Measurements from ENCODE around the gene E2F2.

Gene E2F2, protein sequence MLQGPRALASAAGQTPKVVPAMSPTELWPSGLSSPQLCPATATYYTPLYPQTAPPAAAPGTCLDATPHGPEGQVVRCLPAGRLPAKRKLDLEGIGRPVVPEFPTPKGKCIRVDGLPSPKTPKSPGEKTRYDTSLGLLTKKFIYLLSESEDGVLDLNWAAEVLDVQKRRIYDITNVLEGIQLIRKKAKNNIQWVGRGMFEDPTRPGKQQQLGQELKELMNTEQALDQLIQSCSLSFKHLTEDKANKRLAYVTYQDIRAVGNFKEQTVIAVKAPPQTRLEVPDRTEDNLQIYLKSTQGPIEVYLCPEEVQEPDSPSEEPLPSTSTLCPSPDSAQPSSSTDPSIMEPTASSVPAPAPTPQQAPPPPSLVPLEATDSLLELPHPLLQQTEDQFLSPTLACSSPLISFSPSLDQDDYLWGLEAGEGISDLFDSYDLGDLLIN

DNA sequence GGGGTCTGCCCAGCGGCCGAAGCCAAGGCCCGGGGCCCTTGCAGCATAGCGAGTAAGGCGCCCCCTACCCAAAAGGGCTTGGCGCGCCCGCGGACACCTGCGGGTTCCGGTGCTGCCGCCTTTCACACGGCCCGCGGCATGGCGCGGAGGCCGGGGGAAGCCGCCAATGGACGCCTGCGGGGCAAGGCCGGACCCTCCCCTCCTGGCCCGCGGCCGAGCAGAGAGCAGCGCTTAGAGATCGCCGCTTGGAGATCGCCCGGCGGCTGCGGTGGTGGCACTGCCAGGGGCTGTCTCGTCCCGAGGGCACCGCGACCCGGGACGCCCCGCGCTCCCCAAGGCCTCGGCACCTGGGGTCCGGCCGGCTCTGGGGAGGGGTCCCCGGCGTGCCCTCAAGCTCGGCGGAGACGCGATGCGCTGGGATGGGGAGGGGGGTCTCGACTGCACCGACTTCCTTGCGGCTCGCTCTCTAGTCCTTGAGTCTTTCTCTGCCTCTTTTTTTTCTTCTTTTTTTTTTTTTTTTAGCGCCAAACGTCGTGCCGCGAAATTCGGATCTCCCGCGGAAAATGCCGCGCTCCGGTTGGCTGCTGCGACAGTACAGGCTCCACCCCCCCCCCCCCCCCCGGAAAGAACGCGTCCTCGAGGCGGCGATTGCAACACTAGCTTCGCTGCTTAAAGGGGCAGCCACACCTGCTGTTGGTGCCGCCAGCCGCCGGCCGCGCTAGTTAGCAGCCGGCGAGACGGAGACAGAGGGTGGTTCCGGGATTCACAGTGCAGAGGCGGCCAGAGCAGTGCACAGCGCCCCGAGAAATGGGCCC is at the start of gene E2F2:
Gene E2F2 (minus strand): TSS at position 487 of the 815 bp plus-strand sequence. CDS start 440 bp downstream, at position 47.
- DNase-seq (ENCODE audit: low spot score): peak; percentile 88

DNA sequence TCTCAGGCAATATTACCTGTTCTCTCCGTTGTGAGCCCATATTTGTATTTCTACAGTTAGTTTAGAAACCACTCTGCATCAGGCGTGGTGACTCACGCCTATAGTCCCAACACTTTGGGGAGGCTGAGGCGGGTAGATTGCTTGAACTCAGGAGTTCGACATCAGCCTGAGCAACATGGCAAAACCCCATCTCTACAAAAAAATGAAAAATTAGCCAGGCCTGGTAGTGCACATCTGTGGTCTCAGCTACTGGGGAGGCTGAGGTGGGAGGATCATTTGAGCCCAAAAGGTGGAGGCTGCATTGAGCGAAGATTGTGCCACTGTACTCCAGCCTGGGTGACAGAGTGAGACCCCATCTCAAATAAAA is 47.9 kb upstream of the E2F2 start:
- no peak for DNase-seq (ENCODE audit: low spot score)

DNA sequence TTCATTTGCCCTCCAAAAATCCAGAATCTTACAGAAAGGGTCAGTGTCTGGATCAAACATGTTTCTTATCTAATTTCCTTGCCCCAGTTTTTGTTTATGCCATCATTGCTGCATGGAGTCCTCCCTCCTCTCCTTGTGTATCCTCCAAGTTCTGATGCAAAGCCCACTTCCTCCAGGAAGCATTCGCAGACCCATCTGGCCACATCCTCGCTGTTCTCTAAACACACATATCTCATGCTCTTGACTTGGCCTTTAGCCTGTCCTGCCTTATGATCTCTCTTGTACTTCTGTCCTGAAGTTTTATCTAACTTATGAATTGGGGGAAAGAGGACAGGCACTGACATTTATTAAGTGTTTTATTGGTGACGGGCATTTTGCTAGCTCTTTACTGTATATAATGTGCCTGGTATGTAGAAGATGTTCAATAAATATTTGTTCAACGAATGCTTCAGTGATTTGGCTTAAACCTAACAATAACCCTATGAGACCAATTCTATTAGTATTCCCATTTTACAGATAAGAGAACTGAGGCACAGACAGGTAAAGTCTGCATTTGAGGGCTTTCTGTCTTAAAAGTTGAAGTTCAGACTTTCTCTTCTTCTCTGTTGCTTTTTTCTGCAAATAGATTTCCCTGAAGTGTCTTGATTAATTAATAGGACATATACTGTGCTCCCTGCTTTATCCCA is 47.4 kb upstream of the E2F2 start:
- DNase-seq (ENCODE audit: low spot score): no peak

DNA sequence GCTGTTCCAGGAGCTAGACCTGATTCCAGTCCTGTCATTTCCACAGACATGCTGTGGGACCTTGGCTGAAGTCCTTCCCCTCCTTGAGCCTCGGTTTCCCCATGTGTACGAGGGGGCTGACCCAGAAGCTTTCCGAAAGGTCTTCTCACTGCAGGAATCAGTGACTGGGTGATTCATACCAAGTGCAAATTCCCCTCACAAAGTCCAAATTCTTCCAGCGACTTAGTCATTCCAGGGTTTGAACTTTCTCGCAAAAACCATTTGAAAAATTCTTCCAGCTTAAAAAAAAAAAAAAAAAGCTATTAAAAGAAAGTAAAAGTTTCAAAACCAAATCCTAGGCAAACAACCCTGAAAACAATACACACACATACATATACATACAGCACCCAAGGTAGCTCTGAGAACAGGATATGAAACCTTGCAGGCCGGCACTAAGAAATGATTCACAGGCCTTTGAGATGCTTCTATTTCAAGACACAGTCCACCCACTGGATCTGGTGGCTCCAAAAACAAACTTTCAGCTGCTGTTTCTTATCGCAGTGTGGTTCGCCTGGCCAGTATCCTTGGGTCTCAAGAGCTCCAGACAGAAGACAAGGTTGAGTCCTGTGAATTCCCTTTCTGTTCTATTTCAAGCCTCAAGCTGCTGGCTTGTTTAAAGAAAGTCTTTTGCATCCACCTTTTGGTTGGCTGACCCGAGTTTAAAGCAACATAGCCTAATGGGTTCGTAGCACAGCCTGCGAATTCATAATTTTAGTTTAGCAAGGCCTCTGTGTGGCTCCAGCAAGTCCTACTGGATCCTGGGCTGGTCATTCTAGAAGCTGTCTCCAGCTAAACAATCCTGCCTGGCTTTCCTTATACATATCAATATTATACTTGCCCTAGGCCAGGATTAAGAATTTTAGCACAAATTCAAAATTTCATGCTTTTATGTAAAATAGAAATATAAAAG is 46.3 kb upstream of the E2F2 start:
- DNase-seq (ENCODE audit: low spot score): no peak

DNA sequence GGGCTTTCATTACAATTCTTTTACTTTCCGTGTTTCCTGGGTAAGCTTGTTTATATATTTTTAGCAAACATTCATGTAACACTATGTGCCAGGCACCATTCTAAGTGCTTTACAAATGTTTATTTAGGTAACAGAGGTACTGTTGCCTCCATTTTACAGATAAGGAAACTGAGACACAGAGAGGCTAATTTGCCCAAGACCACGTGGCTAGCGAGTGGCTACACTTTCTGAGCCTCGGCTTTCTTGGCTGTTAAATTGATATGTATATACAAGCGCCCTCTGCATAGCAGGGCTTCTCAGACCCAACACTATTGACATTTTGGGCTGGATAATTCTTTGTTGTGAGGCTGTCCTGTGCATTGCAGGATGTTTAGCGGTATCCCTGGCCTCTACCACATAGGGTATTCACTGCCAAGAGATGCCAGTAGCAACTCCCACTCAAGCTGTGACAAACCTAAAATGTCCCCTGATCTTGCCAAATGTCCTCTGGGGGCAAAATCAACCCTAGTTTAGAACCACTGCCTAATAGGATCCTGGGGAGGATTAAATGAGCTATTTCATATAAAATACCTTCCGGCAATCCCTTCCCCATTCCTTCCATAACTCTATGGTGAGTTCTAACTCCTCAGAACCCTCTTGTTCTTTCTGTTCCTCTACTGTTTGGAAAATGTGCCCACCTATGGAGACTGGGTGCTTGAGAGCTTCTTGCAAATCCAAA is 45.5 kb upstream of the E2F2 start:
- DNase-seq (ENCODE audit: low spot score): no peak

DNA sequence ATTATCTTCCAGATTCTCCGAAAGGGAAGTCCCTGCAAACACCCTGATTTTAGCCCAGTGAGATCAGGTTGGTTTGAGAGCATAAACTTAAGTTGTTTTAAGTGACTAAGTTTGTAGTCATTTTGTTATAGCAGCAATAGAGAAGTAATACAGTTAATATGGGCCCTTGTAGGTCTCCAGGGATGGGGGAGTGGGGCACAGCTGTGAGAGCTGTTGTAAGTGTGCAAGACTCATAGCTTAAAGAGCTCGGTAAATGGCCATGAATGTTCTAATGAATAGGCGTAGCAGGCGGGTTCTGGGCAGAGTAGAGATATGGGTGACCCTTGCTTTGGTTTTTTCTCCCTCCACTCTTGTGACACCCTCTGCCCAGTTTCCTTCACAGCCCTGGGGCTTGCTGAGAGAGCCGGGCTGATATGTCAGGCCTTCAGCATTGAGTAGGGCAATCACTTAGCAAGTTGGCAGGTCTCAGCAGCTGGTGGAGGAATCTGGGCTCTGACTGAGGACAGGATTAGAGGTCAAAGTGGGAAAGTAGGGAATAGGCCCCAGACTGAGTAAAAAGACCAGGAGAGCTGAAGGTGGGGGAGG is 44.3 kb upstream of the E2F2 start:
- DNase-seq (ENCODE audit: low spot score): no peak

DNA sequence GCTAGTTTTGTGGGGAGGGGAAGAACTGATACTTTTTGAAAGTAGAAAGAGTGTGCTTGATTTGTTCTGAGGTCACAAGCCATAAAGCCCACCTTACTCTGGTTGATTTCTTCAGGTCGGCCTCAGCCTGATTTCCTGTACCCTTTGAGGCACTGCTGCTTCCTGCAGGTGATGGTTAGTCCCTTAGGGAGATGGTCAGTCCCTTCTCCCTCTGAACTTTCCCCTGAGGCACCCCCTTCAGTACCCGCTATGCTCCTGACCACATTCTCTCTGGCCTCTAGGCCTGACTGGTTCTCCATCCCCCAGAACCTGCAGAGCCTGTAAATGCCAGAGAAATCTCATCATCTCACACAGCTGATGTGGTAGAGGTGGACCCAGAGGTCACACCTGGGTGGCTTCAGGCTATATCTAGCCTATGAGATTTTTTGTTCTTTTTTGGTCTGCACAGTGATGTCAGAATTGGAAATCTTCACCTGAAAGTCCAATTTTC is 43.3 kb upstream of the E2F2 start:
- no peak for DNase-seq (ENCODE audit: low spot score)

DNA sequence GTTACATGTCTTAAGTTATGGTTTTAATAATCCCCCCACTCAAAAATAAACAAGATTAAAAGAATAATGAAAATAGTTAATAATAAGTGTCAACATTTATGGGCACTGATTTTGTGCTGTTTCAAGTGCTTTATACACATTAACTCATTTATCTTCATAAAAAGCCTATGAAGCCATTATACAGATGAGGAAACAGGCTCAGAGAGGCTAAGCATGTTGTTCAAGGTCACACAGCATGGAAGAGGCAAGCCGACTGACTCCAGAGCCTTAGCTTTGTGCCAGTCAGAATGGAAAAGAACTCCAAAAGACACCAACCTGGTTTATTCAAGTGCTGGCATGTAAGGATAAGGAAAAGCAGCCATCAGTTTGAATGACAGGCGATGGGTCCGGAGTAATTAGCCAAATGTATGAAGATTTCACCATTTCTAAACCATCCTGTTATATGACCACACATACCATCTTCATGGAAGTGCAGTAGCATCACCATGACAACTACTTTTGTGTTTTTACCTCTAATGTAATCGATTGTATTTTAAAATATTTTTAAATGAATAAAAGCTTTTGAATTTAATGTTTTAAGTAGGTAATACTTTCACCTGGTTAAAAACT is 42.6 kb upstream of the E2F2 start:
- no peak for DNase-seq (ENCODE audit: low spot score)

DNA sequence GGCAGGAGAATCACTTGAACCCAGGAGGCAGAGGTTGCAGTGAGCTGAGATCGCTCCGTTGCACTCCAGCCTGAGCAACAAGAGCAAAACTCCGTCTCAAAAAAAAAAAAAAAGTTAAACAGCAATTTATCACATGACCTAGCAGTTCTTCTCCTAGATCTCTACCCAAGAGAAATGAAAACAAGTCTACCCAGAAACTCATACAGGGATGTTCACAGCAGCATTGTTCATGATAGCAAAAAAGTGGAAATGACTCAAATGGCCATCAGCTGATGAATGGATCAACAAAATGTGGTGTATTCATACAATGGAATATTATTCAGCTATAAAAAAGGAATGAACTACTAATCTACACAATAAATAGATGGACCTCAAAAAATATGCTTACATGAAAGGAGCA is 40.4 kb upstream of the E2F2 start:
- no peak for DNase-seq (ENCODE audit: low spot score)

DNA sequence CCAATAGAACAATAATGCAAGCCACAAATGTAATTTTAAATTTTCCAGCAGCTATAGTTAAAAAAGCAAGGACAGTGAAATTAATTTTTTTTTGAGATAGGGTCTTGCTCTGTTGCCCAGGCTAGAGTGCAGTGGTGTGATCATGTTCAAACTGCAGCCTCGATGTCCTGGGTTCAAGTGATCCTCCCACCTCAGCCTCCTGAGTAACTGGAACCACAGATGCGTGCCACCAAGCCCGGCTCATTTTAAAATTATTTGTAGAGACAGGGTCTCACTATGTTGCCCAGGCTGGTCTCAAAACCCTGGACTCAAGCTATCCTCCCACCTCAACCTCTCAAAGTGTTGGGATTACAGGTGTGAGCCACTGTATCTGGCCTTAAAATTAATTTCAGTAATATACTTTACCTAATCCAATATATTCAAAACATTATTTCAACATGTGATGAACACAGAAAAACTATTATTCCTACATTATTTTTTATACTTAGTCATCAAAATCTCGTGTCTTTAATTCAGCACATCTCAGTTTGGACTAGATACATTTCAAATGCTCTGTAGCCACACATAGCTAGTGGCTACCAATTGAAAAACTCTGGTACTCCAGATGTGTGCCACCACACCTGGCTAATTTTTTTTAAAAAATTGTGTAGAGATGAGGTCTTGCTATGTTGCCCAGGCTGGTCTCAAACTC is 39.1 kb upstream of the E2F2 start:
- no peak for DNase-seq (ENCODE audit: low spot score)

DNA sequence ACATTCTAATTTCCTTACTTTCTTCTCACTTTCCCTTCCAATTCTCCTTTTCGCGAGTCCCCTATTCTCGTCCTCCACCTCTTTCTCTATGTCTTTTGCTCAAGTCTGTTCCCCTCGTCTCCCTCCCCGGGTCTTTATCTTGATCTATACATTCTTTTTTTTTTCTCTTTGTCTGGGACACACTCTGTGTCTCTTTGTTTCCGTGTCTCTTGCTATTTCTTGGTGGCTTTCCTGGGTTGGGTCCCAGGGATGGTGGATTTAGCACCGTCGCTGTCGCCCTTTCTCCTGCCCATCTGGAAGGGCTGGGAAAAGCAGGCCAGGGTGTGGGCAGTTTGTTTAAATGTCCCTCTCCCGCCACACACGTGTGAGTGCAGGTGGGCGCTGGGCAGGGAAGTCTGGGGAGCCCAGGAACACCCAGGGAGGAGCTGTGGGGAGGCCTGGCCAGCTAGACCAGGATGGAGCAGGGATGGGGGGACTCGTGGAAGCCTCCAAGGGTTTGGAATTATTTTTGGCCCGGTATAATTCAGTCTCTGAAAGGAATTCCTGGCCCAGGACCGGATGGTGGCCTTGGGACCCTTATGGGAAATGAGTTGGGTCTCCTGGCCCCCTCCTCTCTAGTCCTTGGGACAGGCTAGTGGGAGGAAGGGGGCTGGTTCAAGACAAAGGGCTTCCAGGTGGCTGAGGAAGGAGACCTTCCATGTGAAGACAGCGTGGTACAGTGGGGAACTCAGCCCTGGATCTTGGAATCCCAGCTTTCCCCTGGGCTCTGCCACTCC is 37.8 kb upstream of the E2F2 start:
- no peak for DNase-seq (ENCODE audit: low spot score)

DNA sequence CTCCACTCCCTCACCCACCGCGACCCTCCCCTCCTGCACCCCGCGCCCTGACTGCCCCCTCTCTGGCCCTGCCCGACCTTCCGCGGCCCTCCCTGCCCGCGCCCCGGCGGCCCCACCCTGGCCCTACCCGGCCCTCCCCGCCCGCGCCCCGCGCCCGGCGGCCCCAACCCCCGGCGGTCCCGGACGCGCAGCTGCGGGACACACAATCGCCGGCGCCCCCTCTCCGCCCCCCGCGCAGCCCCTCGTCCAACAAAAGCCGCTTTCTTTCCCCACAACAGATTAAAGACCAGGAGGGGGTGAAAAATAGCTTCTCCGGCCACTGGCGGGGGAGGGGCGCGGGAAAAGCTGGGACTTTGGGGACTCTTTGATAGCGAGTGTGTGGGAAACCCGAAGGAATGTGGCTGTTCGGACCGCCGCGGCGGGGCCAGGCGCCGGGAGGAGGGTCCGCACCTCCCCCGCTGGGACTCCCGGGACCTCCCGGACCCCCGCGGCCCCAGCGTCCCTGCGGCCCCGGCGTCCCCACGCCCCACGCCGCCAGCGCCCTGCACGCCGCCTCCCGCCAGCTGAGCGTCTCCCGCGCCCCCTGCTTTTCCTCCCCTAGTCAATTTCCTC is 37.1 kb upstream of the E2F2 start:
- DNase-seq (ENCODE audit: low spot score): no peak

DNA sequence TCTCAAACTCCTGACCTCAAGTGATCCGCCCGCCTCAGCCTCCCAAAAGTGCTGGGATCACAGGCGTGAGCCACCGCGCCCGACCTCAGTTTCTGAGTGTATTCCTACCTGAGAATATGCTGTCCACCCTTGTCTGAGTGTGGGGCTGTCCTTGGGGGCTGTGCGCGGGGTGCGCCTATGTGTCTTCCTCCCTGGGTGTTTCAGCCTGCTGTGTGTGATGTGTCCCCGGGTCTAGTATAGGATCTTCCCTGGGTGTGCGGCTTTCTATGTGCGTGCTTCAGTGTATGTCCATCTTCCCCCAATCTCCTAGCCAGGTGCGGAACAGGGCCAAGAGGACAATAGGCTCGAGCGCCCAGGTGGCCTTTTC is 36.6 kb upstream of the E2F2 start:
- DNase-seq (ENCODE audit: low spot score): no peak

DNA sequence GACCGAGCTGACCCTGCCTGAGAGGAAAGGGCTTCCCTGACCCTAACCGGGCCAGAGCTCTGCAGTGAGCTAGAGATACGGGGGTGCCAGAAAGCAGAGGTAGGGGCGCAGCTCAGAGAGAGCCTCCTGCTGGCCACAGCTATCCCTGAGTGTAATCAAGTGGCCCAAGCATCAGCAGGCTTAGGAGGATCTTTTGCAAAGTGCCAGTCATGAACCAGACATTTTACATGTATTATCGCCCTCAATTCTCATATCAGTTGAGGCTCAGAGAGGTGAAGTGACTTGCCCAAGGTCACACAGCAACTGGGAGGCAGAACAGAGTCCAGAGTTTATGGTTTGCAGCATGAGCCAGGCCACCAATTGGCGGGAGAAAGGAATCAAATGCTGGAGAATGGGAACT is 35.3 kb upstream of the E2F2 start:
- no peak for DNase-seq (ENCODE audit: low spot score)

DNA sequence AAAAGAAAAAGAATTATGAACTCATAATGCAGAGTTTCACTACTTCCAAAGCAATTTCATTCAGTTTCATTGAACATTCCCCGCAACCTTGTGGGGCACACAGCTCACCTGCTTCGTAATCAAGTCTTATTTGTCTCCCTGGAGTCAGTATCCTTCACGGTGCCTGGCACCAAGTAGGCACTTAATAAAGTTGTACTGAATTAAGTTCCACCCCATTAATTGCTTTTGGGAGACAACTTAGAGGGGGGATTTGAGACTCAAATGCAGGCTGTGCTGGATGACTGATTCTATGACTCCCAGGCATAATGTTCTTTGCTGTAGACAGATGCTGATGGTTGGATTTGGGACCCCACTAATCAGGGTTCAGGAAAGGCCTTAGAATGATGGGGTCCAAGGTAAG is 34.7 kb upstream of the E2F2 start:
- no peak for DNase-seq (ENCODE audit: low spot score)

DNA sequence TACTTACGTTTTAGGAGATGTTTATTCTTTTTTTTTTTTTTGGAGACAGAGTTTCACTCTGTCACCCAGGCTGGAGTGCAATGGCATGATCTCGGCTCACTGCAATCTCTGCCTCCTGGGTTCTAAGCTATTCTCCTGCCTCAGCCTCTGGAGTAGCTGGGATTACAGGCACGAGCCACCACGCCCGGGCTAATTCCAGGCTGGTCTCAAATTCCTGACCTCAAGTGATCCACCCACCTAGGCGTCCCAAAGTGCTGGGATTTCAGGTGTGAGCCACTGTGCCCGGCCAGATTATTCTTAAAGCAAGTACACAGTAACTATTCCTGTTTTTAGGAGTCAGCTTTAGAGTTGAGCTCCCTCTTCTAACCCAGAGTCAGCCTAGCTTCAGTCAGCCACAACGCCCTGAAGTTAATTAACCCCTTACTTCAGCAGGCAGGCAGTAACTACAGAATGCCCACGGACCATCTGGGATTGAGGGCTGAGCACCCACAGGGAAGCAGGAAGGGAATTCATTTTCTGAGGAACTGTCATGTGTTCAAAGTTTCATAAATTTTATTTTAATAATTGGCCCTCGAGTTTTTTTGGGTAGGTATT is 33.6 kb upstream of the E2F2 start:
- DNase-seq (ENCODE audit: low spot score): no peak

DNA sequence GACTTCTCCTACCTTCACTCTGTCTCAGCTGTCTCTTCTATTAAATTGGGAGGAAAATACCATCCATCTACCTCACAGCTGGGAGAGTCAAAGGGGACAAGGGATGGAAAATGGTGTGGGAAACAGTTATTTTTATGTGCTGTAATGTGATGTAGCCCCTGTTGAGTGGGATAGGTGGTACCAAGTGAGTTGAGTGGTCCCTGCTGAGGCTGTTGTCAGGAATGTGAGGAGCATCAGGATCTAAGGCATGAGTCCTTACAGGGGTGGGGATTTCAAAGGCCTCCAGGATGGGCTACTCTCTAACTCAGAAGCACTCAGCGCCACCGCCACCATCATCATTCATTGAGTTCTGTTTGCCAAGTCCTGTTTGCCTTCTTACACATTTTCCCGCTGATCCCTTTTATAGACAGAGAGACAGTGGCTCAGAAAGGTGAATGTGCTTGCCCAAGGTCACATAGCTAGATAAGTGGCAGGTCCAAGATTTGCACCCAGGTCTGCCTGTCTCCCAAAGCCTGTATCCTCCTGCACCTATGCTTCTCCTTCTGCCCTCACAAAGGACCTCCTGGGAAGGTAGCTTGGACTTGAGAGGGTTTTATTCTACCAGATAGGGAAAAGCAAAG is 32.8 kb upstream of the E2F2 start:
- no peak for DNase-seq (ENCODE audit: low spot score)

All from SW480 (cell line).